ENCODE data around the gene ANP32B.
A peak's percentile ranks its signal among the peaks of the same experiment; 100 is the strongest.

Gene ANP32B

GRCh38 chr9:98047002-98047401, 63.9 kb downstream of the ANP32B start:
- peaks cover 2% of the 10 kb centered on the region for H3K9me3 Mint-ChIP-seq
- DNase-seq (ENCODE audit: low spot score in 2 of 2) (no peak), ATAC-seq (no peak)
- peaks cover 5% of the 10 kb centered on the region for H3K36me3 Mint-ChIP-seq
- H3K27ac Mint-ChIP-seq = no peak overlapping the region
- peaks cover 21% of the 10 kb centered on the region for H3K4me1 Mint-ChIP-seq
- H3K4me3 Mint-ChIP-seq = peak overlapping the region; percentile 73

- peaks cover 5% of the 10 kb centered on the region for H3K36me3 Mint-ChIP-seq
- peaks cover 28% of the 10 kb centered on the region for H3K4me1 Mint-ChIP-seq
- H3K27ac Mint-ChIP-seq = no peak overlapping the region
- no peak for DNase-seq (ENCODE audit: low spot score in 2 of 2)
- H3K9me3 Mint-ChIP-seq = peaks cover 2% of the 10 kb centered on the region
- no peak overlapping the region for H3K4me3 Mint-ChIP-seq
- no peak for ATAC-seq
Measured at GRCh38 chr9:98049288-98050072, 66.3 kb downstream of the ANP32B start.

- Mint-ChIP-seq H3K36me3 (peaks cover 5% of the 10 kb centered on the region), H3K9me3 (no peaks in the 10 kb centered on the region), H3K4me1 (peaks cover 23% of the 10 kb centered on the region), H3K27ac (no peak overlapping the region), H3K4me3 (no peak overlapping the region)
- DNase-seq (ENCODE audit: low spot score in 2 of 2) (no peak), ATAC-seq (no peak)
Measured at GRCh38 chr9:98050351-98050750, 67.2 kb downstream of the ANP32B start.

GRCh38 chr9:98054376-98054951, 71.3 kb downstream of the ANP32B start:
- no peaks in the 10 kb centered on the region for H3K9me3 Mint-ChIP-seq
- H3K36me3 Mint-ChIP-seq = peaks cover 21% of the 10 kb centered on the region
- DNase-seq (ENCODE audit: low spot score in 2 of 2) (no peak), ATAC-seq (no peak)
- no peak overlapping the region for H3K27ac Mint-ChIP-seq
- H3K4me3 Mint-ChIP-seq = peak overlapping the region; percentile 5
- peaks cover 19% of the 10 kb centered on the region for H3K4me1 Mint-ChIP-seq

- peak within 1 kb of the TSS; percentile 92 for H3K4me3 Mint-ChIP-seq
- no peaks in the 10 kb centered on the region for H3K9me3 Mint-ChIP-seq
- peak within 1 kb of the TSS; percentile 96 for H3K27ac Mint-ChIP-seq
- peaks cover 37% of the 10 kb centered on the region for H3K36me3 Mint-ChIP-seq
- ATAC-seq = peak; percentile 97
- peaks cover 24% of the 10 kb centered on the region for H3K4me1 Mint-ChIP-seq
- DNase-seq (ENCODE audit: low spot score in 2 of 2) = peak; percentile 86 to 94
Measured at GRCh38 chr9:98056269-98057137, 73.4 kb downstream of the ANP32B start, which contains the start of gene NANS. NANS (plus strand) TSS chr9:98056732; CDS start chr9:98056809, 77 bp downstream.

- Mint-ChIP-seq H3K36me3 (peaks cover 45% of the 10 kb centered on the region), H3K9me3 (no peaks in the 10 kb centered on the region), H3K4me3 (peak overlapping the region; percentile 92), H3K4me1 (peaks cover 24% of the 10 kb centered on the region), H3K27ac (peak overlapping the region; percentile 96)
- DNase-seq (ENCODE audit: low spot score in 2 of 2) (no peak), ATAC-seq (peak; percentile 53)
Measured at GRCh38 chr9:98057138-98057799, 74.1 kb downstream of the ANP32B start.

- Mint-ChIP-seq H3K27ac (no peak overlapping the region), H3K36me3 (peaks cover 83% of the 10 kb centered on the region), H3K9me3 (no peaks in the 10 kb centered on the region), H3K4me1 (peaks cover 15% of the 10 kb centered on the region), H3K4me3 (no peak overlapping the region)
- ATAC-seq = no peak
- no peak for DNase-seq (ENCODE audit: low spot score in 2 of 2)
Measured at GRCh38 chr9:98062161-98062560, 79.0 kb downstream of the ANP32B start.

GRCh38 chr9:98064623-98065392, 81.7 kb downstream of the ANP32B start:
- Mint-ChIP-seq H3K36me3 (peaks cover 85% of the 10 kb centered on the region), H3K4me3 (no peak overlapping the region), H3K4me1 (peaks cover 11% of the 10 kb centered on the region), H3K27ac (no peak overlapping the region), H3K9me3 (no peaks in the 10 kb centered on the region)
- DNase-seq (ENCODE audit: low spot score in 2 of 2) (no peak), ATAC-seq (no peak)

All from stimulated activated effector memory CD8-positive, alpha-beta T cell treated with anti-CD3 and anti-CD28 coated beads, Interleukin-12 subunit alpha, Interleukin-12 subunit beta, amount 100 ng/mL, for 72 hours (primary cell).